GM19025 (cell line): ENCODE results near the gene WTIP.
"Not testable (repeated sequence)": the region's sequence is repeated elsewhere in the genome, so short reads cannot be mapped to it uniquely, and the experiment has no call there.

ENCODE experiments used
- ATAC-seq: cut with Tn5 transposase; IDR thresholded peaks from one replicate; pipeline ENCODE4 v1.9.1; 2021; ENCODE audit warnings: mild to moderate bottlenecking, low read depth, moderate library complexity; ENCODE audit not compliant: unreplicated experiment

Gene WTIP

DNA sequence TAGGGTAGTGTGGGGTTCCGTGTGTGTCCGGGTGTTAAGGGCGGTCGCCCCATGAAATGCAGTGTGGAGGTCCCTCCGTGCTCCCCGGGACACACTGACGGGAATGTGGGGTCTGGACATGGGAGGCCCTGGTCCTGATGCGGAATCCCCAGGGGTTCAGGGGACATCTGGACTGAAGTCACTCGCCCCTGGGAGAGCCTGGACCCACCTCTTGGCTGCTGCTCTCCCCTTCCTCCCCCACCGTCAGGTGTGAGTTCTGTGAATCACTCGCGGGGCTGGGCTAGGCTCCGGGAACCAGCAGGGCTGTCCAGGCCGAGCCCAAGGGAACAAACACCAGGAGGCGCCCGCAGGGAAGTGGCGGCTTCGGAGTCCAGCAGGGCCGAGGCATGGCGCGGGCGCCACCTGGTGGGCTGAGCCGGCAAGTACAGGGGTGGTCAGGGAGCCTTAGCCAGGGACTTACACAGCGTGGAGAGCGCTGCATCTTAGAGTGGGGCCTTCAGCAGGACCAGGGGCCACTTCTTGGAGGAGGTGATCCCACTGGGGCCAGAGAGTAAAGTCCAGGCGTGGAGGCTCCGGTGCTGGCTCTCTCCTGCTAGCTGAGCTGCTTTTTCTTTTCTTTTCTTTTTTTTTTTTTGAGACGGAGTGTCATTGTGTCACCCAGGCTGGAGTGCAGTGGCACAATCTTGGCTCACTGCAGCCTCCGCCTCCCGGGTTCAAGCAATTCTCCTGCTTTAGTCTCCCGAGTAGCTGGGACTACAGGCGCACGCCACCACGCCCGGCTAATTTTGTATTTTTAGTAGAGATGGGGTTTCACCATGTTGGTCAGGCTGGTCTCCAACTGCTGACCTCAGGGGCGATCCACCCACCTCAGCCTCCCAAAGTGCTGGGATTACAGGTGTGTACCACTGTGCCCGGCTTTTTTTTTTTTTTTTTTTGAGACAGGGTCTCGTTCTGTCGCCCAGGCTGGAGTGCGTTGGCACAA lies 20.1 kb downstream of the WTIP start:
- ATAC-seq, result peak; percentile 89

DNA sequence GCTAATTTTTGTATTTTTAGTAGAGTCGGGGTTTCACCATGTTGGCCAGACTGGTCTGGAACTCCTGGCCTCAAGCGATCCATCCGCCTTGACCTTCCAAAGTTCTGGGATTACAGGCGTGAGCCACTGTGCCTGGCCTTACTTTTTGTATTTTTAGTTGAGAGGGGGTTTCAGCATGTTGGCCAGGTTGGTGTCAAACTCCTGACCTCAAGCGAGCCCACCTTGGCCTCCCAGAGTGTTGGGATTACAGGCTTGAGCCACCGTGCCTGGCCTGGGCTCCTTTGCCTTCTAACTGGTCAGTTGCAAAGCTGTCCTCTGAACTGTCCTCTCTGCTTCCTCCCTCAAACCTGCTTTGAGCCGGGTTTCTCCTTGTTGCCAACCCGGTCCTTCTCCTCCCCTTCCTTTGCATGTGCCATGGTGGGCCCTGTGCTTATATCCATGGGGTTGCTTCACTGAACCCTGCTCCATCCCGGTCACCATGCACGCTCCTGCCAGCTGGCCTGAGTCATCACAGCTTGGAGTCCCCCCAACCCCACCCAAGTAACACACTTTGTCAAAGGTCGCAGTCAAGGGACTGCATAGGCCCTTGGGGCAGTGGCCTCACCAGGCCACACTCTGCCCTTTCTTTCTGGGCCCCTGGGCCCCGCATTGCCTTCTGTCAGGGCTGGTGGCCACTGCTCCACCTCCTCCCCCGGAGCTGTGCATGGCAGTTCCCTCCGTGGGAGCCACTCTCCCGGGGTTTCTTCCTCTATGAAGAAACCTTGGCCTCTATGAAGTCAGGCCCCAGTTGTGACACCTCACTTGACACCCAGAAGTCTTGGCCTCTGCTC lies 21.2 kb downstream of the WTIP start:
- no peak for ATAC-seq

DNA sequence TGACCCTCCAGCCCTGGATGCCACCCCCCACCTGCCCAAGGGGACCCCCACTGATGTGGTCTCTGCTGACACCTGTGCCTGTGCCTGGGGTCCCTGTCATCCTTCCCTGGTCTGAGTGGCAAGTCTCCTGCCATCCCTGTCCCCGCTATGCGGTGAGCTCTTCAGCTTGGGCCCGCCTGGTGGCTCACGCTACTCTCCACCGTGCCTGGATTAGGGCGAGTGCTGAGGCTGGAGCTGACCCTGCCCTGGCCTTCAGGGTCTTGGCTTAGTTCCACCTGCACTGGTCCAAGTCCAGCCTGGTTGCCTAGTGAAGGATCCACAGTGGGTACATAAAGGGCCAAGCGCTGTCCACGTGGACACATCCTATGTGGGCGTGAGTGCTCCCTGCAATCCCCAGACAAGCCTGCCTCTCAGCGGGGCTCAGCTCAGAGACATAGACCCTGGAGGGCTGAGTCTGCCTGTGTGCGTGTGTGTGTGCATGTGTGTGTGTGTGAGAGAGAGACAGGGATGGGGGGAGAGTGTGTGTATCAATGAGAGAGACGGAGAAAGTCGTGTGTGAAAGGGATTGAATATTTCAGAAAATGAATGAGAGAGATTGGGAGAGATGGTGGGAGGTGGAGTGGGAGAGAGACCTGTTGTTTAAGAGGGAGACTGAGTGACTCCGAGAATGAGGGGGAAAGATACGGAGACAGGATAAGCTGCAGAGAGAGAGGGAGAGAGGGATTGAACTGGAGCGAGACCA lies 22.1 kb downstream of the WTIP start:
- ATAC-seq, result no peak

DNA sequence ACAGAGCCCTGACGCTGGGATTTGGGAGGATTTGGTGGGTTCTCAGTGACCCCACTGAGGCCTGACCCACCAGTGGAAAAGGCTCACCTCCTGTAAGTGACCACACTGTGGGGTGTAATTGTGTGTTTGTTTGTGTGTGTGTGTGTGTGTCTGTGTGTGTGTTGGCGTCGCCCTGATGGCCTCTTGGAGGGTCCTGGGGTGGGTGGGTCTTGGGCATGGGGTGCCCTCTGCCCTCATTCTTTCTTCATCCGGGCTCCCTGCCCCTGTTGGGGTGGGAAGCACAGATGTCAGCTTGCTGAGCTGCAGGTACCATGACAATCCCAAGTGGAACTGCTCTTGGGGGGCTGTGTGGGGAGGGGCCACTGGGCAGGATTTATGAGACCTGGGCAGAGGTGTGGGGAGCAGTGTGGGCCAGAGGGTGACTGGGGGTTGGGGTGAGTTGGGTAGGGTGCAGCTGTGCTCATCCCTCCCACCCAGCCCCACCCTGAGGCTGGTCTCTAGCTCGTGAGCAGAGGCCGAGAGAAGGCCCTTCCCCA lies 22.8 kb downstream of the WTIP start:
- ATAC-seq, result no peak

DNA sequence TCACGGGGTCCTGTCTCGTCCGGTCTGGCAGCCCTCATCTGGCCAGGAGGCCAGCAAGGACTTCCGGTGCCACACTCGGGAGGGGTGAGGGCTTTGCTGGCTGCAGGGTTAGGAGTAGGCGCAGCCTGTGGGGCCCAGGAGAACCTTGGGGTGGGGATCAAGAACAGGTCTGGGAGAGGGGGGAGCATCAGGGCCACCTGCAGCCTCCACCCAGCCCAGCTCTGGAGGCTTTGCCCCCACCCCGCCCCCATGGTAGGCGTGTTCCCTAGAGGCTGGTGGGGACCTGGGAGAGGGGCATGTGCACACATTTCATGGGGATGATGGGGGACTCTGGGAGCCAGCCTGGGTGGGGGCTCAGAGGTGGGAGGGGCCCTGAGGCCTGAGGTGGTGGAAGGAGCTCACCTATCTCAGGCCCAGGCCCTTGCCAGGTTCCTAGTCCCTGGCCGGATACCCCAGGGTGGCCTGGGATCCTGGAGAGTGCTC lies 23.3 kb downstream of the WTIP start:
- ATAC-seq, result no peak

DNA sequence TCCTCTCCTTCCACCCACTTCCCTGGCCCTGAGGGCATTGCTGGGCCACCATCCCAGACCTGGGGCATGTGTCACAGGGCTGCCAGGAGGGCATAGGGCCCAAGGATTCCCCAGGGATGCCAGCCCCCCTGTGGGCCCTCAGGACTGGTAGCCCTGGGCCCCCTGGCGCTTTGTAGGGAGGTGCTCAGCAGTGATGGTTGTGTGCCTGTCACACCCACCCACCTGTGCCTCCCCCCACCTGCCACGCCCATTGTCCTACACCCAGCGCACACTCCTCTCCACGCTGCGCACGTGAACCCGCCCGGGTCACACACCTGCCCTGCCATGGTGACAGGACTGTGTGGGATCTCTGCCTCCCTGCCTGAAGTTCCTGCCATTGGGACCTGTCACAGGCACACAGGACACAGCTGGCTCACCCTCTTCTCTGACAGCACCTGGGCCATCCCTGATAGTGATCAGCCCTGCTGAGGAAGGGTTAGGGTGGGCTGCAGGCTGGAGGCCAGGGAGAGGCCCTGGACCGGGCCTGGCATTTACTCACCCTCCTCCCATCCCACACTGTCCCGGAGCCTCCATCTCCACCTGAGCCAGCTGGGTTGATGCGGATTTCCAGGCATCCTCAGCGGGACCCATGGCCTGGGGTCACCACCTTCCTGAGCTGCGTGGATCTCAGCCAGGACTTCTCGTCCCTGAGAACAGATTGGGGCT lies 23.9 kb downstream of the WTIP start:
- no peak for ATAC-seq

DNA sequence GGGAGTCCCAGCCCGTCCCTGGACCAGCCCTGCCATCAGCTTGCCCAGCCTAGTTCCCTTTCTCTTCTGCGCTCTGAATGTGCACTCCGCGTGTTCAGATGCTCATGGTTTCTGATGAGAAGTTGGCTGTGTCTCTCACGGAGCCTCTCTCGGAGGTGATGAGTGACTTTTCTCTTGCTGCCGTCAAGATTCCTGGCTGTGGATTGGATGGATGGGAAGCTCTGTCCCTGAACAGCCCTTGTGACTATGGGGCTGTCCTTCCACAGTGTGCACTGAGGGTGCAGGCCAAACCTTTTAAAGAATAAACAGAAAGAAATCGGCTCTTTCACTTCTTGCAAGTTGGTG lies 24.4 kb downstream of the WTIP start:
- no peak for ATAC-seq

DNA sequence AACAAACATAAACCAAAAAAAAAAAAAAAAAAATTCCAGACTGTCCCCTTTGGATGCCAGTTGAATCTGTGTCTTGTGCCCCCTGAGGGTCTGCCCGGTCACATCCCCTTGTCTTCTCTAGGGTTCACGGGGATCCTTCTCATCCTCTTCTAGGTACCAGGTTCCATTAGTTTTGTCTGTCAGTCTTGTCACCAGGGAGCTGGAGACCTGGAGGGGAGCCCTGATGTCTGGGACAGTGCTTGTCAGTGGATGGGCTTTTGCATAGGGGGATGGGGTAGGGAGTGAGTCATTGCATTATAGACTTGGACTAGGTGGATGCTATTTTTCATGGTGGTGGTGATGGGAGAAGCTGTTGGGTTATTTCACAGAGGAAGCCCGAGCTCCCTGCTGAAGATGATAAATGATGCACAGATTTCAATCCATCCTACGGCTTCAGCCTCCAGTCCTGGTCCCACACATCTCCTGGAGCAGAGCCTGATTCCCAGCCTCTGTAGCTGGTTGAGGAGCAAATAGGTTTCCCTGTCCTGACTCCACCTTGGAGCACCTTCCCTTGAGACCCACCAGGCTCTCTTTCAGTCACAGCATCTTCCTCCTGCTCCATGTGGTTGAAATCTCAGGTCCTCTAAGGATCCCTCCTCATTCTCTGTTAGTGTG lies 26.0 kb downstream of the WTIP start:
- ATAC-seq, result no peak

DNA sequence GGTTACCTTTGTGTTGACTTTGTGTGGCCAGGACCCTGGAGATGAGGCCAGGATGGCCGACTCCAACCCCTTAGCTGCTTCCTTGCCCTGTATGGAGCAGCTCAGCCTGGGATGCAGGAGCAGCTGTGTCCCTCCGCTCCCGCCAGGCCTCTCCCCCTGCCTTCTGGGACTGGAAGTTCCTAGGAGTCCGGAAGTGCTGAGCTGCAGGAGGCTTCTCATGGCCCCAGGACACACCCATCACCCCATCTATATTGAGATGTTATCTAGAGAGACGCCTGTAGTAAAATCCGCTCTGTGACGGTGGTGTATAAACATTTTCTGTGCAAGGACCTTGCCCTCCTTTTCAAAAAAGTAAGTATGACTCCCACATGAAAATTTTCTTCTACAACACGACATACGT lies 27.0 kb downstream of the WTIP start:
- no peak for ATAC-seq

DNA sequence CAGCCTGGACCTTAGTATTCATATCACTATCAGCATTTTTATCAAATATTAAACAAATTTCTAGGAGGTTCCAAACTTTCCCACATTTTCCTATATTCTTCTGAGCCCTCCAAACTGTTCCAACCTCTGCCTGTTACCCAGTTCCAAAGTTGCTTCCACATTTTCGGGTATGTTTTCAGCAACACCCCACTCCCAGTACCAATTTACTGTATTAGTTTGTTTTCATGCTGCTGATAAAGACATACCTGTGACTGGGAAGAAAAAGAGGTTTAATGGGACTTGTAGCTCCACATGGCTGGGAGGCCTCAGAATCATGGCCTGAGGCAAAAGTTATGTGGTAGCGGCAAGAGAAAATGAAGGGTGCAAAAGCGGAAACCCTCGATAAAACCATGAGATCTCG lies 29.3 kb downstream of the WTIP start:
- not testable (repeated sequence) for ATAC-seq

DNA sequence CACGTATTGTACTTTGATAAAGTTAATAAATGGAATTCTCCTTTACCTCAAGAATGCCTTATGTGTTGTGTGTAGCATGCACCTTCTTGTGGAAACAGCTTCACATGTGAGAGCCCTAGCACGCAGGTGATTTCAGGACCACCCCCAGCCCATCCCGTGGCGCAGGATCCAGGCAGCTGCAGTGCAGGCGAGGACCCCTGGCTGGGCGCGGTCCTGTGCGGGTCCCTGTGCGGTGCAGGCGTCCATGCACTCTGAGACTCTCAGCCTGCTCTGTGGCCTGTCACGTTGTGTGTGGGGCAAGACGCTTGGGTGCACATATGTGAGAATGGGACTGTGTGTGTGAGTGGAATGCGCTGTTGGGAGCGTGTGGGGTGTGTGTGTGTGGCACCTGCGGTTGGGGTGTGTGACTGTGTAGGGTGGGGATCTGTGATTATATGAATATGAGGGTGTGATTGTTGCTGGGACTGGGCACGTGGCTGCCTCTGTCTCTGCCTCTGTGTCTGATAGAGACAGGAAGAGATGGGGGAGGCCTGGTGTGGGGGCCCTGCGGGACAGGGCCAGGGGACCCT lies 30.8 kb downstream of the WTIP start:
- no peak for ATAC-seq

DNA sequence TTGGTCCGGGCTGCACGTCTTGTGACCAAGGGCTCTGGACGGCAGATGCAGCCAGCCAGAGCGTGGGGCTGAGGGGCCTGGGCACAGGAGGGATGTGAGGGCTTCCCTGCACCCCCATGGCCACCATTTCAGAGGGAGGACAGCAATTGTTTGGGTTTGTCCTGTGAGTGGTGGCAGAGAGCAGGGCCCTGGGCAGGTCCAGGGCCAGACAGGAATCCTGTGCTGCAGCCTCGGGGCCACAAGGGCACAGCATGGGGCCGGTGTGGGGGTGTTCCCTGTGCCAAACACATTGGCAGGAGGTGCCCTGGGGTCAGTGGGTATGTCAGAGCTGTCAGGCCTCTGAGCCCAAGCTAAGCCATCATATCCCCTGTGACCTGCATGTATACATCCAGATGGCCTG lies 32.2 kb downstream of the WTIP start:
- ATAC-seq, result no peak

DNA sequence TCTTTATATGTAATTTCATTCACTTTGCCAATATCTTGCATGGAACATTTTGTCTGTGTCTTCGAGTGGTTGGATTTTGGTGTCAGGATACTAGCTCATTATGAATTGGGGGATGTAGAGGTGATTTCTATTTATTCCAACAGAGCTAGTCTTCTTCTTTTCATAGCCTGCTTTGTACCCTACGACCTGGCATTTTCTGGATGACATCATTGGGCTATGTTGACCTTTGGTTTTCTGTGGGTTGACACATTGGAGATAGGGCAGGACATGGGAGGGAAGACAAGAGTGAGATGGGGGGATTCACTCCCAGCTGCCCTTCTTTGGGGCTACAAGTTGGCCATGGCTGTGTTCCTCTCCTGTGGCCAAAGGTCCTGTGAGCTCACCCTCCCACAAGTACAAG lies 38.0 kb downstream of the WTIP start:
- ATAC-seq, result no peak

DNA sequence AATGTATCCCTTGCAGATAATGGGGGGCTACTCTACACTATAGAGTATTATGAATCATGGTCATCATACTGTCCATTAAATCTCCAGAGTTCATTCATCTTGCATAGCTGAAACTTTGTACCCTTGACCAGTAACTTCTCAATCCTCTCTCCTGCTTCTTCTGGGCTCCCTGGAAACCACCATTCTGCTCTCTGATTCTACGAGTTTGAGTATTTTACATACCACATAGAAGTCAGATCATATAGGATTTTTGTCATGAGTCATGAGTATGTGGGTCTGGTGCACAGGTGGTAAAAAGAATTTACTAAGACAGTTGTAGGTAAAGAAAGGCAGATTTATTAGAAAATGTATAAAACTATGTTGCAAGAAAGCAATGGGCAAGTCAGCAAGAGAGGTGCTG lies 41.9 kb downstream of the WTIP start:
- ATAC-seq, result no peak

DNA sequence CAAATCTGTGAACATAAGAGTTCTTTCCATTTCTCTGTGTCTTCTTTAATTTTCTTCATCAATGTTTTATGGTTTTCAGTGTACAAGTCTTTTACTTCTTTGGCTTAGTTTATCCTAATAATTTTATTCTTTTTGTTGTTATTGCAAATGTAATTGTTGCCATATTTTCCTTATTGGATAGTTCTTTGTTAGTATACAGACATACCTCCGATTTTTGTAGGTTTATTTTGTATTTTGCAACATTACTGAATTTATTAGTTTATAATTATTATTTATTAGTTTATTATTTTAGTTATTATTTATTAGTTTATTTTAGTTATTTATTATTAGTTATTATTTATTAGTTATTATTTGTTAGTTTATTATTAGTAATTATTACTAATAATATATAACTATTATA lies 43.4 kb downstream of the WTIP start:
- no peak for ATAC-seq

DNA sequence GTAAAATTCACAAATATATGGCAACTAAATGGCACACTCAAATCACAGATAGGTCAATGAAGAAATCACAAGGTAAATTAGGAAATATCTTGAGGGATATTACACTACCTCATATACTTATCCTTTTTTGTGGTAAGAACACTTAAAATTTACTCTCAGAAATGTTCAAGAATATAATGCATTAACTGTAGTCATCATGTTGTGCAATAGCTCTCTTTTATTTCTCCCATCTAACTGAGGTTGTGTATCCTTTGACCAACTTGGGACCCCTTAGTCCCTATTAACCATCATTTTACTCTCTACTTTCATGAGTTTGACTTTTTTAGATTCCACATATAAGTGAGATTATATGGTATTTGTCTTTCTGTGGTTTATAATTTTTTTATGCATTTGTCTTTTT lies 52.6 kb downstream of the WTIP start:
- no peak for ATAC-seq

DNA sequence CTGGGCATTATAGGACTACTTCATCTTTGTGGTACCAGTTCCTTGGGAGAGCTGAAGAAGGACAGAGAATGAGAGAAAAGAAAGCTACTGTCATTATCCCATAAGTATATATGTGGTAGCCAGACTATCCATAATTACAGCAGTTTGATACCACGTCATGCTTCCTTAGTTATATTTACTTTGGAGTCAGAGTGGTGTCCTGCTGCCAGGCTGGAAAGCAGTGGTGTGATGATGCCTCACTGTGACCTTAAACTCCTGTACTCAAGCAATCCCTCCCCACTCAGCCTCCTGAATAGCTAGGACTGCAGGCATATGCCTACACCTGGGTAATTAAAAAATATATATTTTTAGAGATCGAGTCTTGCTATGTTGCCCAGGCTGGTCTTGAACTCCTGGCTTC lies 57.8 kb downstream of the WTIP start:
- no peak for ATAC-seq

DNA sequence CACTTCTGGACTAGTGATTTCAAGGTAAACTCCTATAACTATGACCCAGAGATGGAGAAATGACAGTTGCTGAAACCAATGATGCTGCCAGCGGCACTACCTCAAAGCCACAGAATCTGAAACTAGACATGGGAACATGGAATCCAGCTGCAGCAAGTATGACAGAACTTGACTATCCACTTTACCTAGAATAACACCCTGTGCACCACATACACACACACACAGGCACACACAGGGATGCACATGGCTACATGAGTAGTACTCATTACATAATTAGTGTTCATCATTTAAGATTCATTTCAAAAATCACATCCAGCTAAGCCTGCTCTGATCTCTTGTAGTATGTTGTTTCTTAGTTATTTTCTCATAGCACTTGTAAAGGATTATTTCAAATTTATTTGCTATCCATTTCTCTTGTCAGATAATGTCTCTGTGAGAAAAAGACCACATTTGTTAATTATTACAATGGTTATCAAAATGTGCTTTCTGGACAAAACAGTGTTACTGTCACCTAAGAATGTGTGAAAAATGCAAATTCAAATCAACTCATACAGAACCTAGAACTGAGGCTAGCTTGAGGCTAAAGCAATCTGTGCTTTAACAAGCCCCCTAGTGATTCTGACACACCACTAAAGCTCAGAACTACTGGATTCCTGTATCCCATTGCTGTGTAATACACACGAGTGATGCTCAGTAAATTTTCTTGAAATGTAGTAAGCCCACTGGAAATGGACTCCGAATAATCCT lies 59.4 kb downstream of the WTIP start:
- peak; percentile 48 for ATAC-seq
